HG03135 (cell line): ENCODE measurements around the gene TMEM238L.

Experiments used
- ATAC-seq: cut with Tn5 transposase; IDR thresholded peaks from one replicate; pipeline ENCODE4 v1.9.1; 2021; ENCODE audit warnings: mild to moderate bottlenecking, moderate library complexity; ENCODE audit not compliant: unreplicated experiment

TMEM238L gene

GRCh38 chr17:10805911-10806310, 2.0 kb upstream of the TMEM238L start:
- no peak for ATAC-seq

- ATAC-seq, result no peak
These were observed 647 bp upstream of the TMEM238L start for GRCh38 chr17:10804546-10804945.

GRCh38 chr17:10803350-10803749, 549 bp downstream of the TMEM238L start:
- no peak for ATAC-seq

GRCh38 chr17:10802496-10803284, 1.2 kb downstream of the TMEM238L start:
- no peak for ATAC-seq

GRCh38 chr17:10799407-10799806, 4.5 kb downstream of the TMEM238L start:
- no peak for ATAC-seq

- no peak for ATAC-seq
These were observed 5.0 kb downstream of the TMEM238L start for GRCh38 chr17:10798910-10799309.

- no peak for ATAC-seq
These were observed 5.6 kb downstream of the TMEM238L start for GRCh38 chr17:10798332-10798749.

- no peak for ATAC-seq
These were observed 6.2 kb downstream of the TMEM238L start for GRCh38 chr17:10797476-10798328.

GRCh38 chr17:10793816-10794215, 10.1 kb downstream of the TMEM238L start:
- ATAC-seq, result no peak

- no peak for ATAC-seq
These were observed 10.6 kb downstream of the TMEM238L start for GRCh38 chr17:10793256-10793655.

- ATAC-seq, result no peak
These were observed 11.7 kb downstream of the TMEM238L start for GRCh38 chr17:10792151-10792550.

- no peak for ATAC-seq
These were observed 13.2 kb downstream of the TMEM238L start for GRCh38 chr17:10790491-10791401.

GRCh38 chr17:10789694-10790271, 14.1 kb downstream of the TMEM238L start:
- no peak for ATAC-seq

GRCh38 chr17:10787306-10788045, 16.4 kb downstream of the TMEM238L start:
- ATAC-seq, result no peak

- ATAC-seq, result no peak
These were observed 18.6 kb downstream of the TMEM238L start for GRCh38 chr17:10785295-10785694.

GRCh38 chr17:10779609-10780008, 24.3 kb downstream of the TMEM238L start:
- ATAC-seq, result no peak

- no peak for ATAC-seq
These were observed 26.0 kb downstream of the TMEM238L start for GRCh38 chr17:10777890-10778289.

- no peak for ATAC-seq
These were observed 26.6 kb downstream of the TMEM238L start for GRCh38 chr17:10777131-10777807.

GRCh38 chr17:10776381-10776780, 27.5 kb downstream of the TMEM238L start:
- no peak for ATAC-seq
